GM19023 (cell line): ENCODE data around the gene ZNF618.

Experiments used
- ATAC-seq: cut with Tn5 transposase; IDR thresholded peaks from one replicate; pipeline ENCODE4 v1.9.1; 2021; ENCODE audit warnings: mild to moderate bottlenecking, moderate library complexity; ENCODE audit not compliant: unreplicated experiment

The ZNF618 gene

GRCh38 chr9:114055061-114055460 is 179.0 kb downstream of the ZNF618 start:
- ATAC-seq = no peak

DNA sequence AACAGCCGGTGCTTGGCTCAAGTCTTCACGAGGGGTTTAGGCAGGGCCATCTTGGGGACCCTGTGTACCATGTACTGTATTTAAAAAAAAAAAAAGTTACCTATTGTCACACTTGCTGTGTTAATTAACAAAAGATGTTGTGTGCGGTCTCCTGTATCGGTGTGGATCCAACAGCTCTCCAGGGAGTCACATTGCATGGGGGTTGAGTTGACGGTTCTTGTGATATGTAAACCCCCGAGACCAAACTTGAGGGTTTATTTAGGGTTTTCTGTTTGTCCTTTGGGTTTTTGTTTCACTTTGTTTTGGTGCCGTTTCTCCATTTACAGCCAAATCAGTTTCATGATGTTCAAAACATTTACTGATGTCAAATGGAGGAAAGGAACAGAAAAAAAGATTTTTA is 179.8 kb downstream of the ZNF618 start:
- no peak for ATAC-seq

- ATAC-seq = no peak
These were observed 180.4 kb downstream of the ZNF618 start for GRCh38 chr9:114056527-114056926.

DNA sequence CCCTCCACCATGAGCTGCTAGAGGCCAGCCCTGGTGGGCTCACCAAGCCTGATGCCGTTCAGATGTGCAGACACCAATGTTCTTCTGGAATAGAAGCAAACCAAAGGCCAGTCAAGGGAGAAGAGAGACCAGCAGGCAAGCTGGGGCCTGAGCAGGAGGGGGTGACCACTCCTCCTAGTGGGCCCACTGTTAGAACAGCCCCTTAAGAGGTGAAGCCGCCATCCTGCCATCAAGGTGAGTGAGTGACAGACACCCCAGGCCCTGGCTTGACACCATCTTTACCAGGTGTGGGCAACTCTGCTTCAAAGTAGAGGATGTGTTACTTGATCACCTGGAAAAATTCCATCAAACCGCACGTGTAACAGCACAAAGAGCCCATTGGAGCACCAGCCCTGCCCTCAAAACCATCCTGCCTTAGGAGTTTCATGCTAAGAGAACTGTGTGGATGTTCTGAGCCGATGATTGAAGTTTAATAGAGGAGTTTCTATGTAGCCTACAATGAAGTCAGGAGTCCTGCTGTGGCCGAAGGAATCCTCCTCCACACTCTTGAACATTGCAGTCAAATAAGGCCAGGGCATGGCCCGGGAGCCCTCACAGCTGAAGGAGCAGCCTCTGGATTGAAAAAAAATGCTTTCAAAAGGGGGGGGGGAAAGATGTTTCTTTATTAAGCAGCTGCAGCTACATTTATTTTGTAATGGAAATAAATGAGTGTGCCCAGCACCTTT is 181.2 kb downstream of the ZNF618 start:
- no peak for ATAC-seq

- no peak for ATAC-seq
These were observed 182.6 kb downstream of the ZNF618 start for GRCh38 chr9:114058688-114059046.

DNA sequence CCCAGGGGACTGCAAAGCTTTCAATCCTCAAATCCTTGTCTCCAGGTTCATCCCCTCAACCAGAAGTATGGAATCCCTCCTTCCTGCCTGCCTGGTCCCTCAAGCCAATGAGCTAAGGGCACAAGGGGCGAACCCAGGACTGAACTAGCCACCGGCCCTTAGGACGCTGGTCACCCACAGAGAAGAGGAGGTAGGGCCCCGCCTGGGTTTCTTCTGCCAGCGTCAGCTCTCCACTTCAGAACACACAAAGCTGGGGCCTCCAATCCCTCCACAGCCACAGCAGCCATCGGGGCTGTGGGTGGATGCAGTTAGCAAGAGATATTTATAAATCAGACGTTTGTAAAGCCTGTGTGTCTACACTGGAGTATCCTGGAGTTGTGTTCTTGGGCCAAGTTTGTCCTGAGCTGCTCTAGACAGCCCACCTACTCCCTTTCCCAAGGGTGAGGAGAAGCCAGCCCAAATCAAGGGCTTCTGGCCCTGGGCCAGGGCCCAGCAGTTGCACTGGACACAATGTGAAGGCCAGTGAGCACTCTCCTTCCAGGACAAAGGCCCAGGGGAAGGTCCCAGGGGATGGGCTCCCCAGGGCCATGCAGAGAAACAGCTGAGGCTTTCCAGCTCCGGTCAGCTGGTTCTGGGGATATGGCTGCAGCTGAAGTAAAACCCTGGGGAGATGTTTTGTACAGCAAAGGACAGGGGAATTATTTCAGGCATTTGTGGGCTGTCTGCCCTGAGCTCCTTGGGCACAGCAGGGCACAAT is 183.1 kb downstream of the ZNF618 start:
- no peak for ATAC-seq

DNA sequence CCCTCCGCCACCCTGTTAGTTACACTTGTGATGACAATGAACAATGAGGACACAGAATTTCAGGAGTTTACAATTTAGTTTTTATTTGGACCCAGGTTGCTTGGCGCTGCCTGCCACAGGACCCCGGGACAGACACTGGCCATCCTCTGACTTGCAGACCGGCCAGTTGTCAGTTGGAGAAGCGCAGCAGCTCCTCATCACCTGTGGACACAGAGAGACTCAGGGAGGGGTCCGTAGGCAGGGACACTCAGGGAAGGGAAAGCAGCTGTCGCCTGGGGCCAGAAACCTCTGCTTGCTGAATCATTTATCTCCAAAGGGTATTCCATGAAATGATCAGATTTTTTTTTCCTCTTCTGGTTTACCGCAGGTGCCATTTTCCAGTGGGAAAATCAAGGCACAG is 184.0 kb downstream of the ZNF618 start:
- no peak for ATAC-seq

- no peak for ATAC-seq
These were observed 184.6 kb downstream of the ZNF618 start for GRCh38 chr9:114060711-114061110.

GRCh38 chr9:114061292-114061691 is 185.2 kb downstream of the ZNF618 start:
- ATAC-seq = no peak

GRCh38 chr9:114061830-114062474 is 185.8 kb downstream of the ZNF618 start:
- ATAC-seq = no peak

DNA sequence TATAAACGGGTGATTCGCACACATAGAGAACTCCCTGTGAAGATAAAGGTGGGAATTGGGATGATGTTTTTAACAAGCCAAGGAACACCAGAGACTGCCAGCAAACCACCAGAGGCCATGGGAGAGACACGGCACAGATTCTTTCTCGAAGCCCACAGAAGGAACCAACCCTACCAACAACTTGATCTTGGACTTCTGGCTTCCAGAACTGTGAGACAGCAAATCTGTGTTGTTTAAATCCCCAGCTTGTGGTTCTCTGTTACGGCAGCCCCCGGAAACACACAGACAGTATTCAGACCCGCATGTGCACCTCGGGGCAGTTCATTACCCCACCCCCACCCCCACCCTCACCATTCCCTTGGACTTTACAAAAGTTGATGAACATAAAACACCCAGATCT is 189.2 kb downstream of the ZNF618 start:
- no peak for ATAC-seq

- no peak for ATAC-seq
These were observed 193.5 kb downstream of the ZNF618 start for GRCh38 chr9:114069476-114070187.

GRCh38 chr9:114070188-114071103 is 194.3 kb downstream of the ZNF618 start:
- no peak for ATAC-seq

- no peak for ATAC-seq
These were observed 195.2 kb downstream of the ZNF618 start for GRCh38 chr9:114071197-114071795.

GRCh38 chr9:114072184-114073140 is 196.4 kb downstream of the ZNF618 start:
- no peak for ATAC-seq

GRCh38 chr9:114075602-114076001 is 199.5 kb downstream of the ZNF618 start:
- ATAC-seq = no peak

- no peak for ATAC-seq
These were observed 200.4 kb downstream of the ZNF618 start for GRCh38 chr9:114076237-114077161.
